DOHH2 (cell line): ENCODE measurements around the gene FBXL5.

Experiments used
- H3F3A ChIP-seq: fragments of 200-600 bp; sonication (generic), shearing (Covaris generic); 2 replicates; pipeline ENCODE4 v1.6.0; 2016; ENCODE audit warnings: antibody characterized with exemption, mild to moderate bottlenecking; ENCODE audit not compliant: control insufficient read depth, insufficient read depth
- H3K27ac ChIP-seq: fragments of 200-600 bp; sonication (generic); 2 replicates; pipeline ENCODE4 v1.5.1; 2014; ENCODE audit warnings: low read depth, mild to moderate bottlenecking, low read length, moderate library complexity
- H3K27me3 ChIP-seq: fragments of 200-600 bp; sonication (generic); 2 replicates; pipeline ENCODE4 v1.6.1; 2014; ENCODE audit warnings: mild to moderate bottlenecking, low read length, mixed read lengths; ENCODE audit not compliant: control insufficient read depth
- H3K36me3 ChIP-seq: fragments of 200-600 bp; sonication (generic); 2 replicates; pipeline ENCODE4 v1.6.1; 2014; ENCODE audit warnings: mild to moderate bottlenecking, low read length, moderate library complexity, mixed read lengths; ENCODE audit not compliant: control insufficient read depth
- H3K4me1 ChIP-seq: fragments of 200-600 bp; sonication (generic); 2 replicates; pipeline ENCODE4 v1.6.1; 2014; ENCODE audit warnings: mild to moderate bottlenecking, low read length, mixed read lengths; ENCODE audit not compliant: control insufficient read depth
- H3K4me2 ChIP-seq: fragments of 200-600 bp; sonication (generic); 2 replicates; pipeline ENCODE4 v1.6.0; 2014; ENCODE audit warnings: mild to moderate bottlenecking, low read length, moderate library complexity
- H3K4me3 ChIP-seq: fragments of 200-600 bp; sonication (generic); 2 replicates; pipeline ENCODE4 v1.5.1; 2014; ENCODE audit warnings: mild to moderate bottlenecking, low read length, mixed read lengths
- H3K79me2 ChIP-seq: fragments of 200-600 bp; sonication (generic); 2 replicates; pipeline ENCODE4 v1.6.1; 2014; ENCODE audit warnings: mild to moderate bottlenecking, low read length, mixed read lengths; ENCODE audit not compliant: control insufficient read depth
- H3K9me2 ChIP-seq: fragments of 200-600 bp; sonication (generic); replicated peaks from 2 replicates; pipeline ENCODE4 v1.6.1; 2014; ENCODE audit warnings: mild to moderate bottlenecking, low read length, mixed read lengths; ENCODE audit not compliant: control insufficient read depth
- H3K9me3 ChIP-seq: fragments of 200-600 bp; sonication (generic); 2 replicates; pipeline ENCODE4 v1.6.1; 2014; ENCODE audit warnings: antibody characterized with exemption, low read length, mixed read lengths; ENCODE audit not compliant: control insufficient read depth, insufficient read depth
- H4K20me1 ChIP-seq: fragments of 200-600 bp; sonication (generic); 2 replicates; pipeline ENCODE4 v1.6.0; 2014; ENCODE audit warnings: low read depth, mild to moderate bottlenecking, antibody characterized with exemption, low read length, moderate library complexity; ENCODE audit not compliant: control insufficient read depth, insufficient read depth
- CTCF ChIP-seq: fragments of 200-600 bp; sonication (generic); IDR thresholded peaks from one replicate; pipeline ENCODE4 v1.5.1; 2014; ENCODE audit warnings: antibody characterized with exemption, mild to moderate bottlenecking, low read depth, low read length; ENCODE audit not compliant: poor library complexity, severe bottlenecking
- EZH2phosphoT487 ChIP-seq: fragments of 200-600 bp; sonication (generic); IDR thresholded peaks from 2 replicates; pipeline ENCODE4 v1.6.1; 2017; ENCODE audit warnings: borderline replicate concordance, mild to moderate bottlenecking, antibody characterized with exemption, low read length, moderate library complexity, mixed read lengths

FBXL5 gene

GRCh38 chr4:15688051-15688450 lies 32.9 kb upstream of the FBXL5 start:
- no peaks in the 10 kb centered on the region for H4K20me1 ChIP-seq
- H3K9me2 ChIP-seq = no peaks in the 10 kb centered on the region
- TF ChIP-seq EZH2phosphoT487 (no peak), CTCF (no peak)
- no peaks in the 10 kb centered on the region for H3K27me3 ChIP-seq
- H3K4me2 ChIP-seq = no peak overlapping the region
- peaks cover 11% of the 10 kb centered on the region for H3K4me1 ChIP-seq
- no peak overlapping the region for H3K27ac ChIP-seq
- no peak overlapping the region for H3K4me3 ChIP-seq
- peaks cover 22% of the 10 kb centered on the region for H3K79me2 ChIP-seq
- H3K9me3 ChIP-seq = no peaks in the 10 kb centered on the region
- H3F3A ChIP-seq = no peaks in the 10 kb centered on the region; the same call in 1 of the 2 replicates
- H3K36me3 ChIP-seq = peaks cover 49% of the 10 kb centered on the region

DNA sequence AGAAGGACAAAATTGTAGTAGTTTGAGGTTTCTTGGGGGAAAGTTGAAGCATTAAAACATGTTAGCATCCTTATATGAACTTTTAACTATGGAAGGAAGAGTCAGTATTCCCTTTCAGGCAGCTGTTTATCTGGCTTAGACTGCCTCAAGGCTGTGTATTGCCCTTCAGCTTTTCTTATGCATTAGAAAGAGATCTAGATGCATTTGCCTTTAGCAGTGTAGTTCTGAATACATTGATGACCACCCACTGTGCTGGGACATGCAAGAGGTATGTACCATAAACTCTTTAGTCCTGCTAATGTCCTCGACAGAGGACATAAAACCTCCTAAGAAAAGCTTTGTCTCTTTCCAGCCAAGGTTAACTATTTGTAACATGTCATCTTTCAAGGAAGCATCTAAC lies 29.3 kb upstream of the FBXL5 start:
- Histone ChIP-seq H3K79me2 (peaks cover 56% of the 10 kb centered on the region), H3K4me2 (no peak overlapping the region)
- TF ChIP-seq CTCF (no peak), EZH2phosphoT487 (no peak)

GRCh38 chr4:15683143-15683495 lies 28.0 kb upstream of the FBXL5 start:
- Histone ChIP-seq H3F3A (peaks cover 6% of the 10 kb centered on the region), H3K27me3 (no peaks in the 10 kb centered on the region), H3K27ac (no peak overlapping the region), H3K79me2 (peaks cover 70% of the 10 kb centered on the region), H3K4me3 (peak overlapping the region; percentile 90), H4K20me1 (no peaks in the 10 kb centered on the region), H3K4me2 (peak overlapping the region; percentile 70), H3K9me3 (no peaks in the 10 kb centered on the region), H3K36me3 (peaks cover 72% of the 10 kb centered on the region), H3K9me2 (no peaks in the 10 kb centered on the region), H3K4me1 (peaks cover 33% of the 10 kb centered on the region)
- TF ChIP-seq CTCF (no peak), EZH2phosphoT487 (no peak)

More for the DNA sequence above, 29.3 kb upstream of the FBXL5 start:
- Histone ChIP-seq H3K9me2 (no peaks in the 10 kb centered on the region), H3F3A (no peaks in the 10 kb centered on the region; the same call in 1 of the 2 replicates), H3K27me3 (no peaks in the 10 kb centered on the region), H3K9me3 (no peaks in the 10 kb centered on the region), H3K27ac (no peak overlapping the region), H4K20me1 (no peaks in the 10 kb centered on the region), H3K4me1 (peaks cover 20% of the 10 kb centered on the region), H3K4me3 (no peak overlapping the region), H3K36me3 (peaks cover 67% of the 10 kb centered on the region)
